Measurements from ENCODE around the gene NUP210L. TPM values are rescaled to one million over a fixed set of nuclear protein-coding genes. Genes with fewer than 3 reads are reported as not detected.

Gene NUP210L
- total and polyA plus RNA-seq, 2 of the 13 experiments (the other 11 are each of a cell fraction or from before 2014, with no cell fraction given) = not detected

GRCh38 chr1:153958111-153958960 is 196.5 kb downstream of the NUP210L start, which contains the start of gene CRTC2 (continued):
- peak; percentile 71; the same call in 1 of the 2 replicates for TF ChIP-seq ZNF580 (CRISPR knock-in tag; IDR thresholded peaks at IDR 0.05; ENCODE audit: borderline replicate concordance, low read depth)
- peak; percentile 73; the same call in 1 of the 2 replicates for TF ChIP-seq TMF1 (CRISPR knock-in tag; IDR thresholded peaks at IDR 0.05; ENCODE audit: low read depth)
- no peak for TF ChIP-seq CCAR2 (optimal IDR thresholded peaks at IDR 0.05; ENCODE audit: low read depth, low read length)
- peak; percentile 84; the same call in 1 of the 2 replicates for TF ChIP-seq ZNF503 (CRISPR knock-in tag; IDR thresholded peaks at IDR 0.05)
- peak; percentile 81; the same call in 1 of the 2 replicates for TF ChIP-seq ISX (CRISPR knock-in tag; conservative IDR thresholded peaks at IDR 0.05)
- no peak for TF ChIP-seq IKZF1 (IDR thresholded peaks at IDR 0.05)
- 0 out of 2 replicates have a peak, but pooled peaks have one; percentile 28 for TF ChIP-seq SNAPC4 (CRISPR knock-in tag; IDR thresholded peaks at IDR 0.05)
- TF ChIP-seq ZSCAN20 (CRISPR knock-in tag; IDR thresholded peaks at IDR 0.05; ENCODE audit: borderline replicate concordance) = peak; percentile 67; the same call in 1 of the 2 replicates
- TF ChIP-seq ZNF230 (CRISPR knock-in tag; IDR thresholded peaks at IDR 0.05) = peak; percentile 29; the same call in 1 of the 2 replicates

Data from HepG2 (cell line).